ENCODE data around the gene TECPR2.
"Not testable (repeated sequence)": the region's sequence is repeated elsewhere in the genome, so short reads cannot be mapped to it uniquely, and the experiment has no call there.

The TECPR2 gene, protein sequence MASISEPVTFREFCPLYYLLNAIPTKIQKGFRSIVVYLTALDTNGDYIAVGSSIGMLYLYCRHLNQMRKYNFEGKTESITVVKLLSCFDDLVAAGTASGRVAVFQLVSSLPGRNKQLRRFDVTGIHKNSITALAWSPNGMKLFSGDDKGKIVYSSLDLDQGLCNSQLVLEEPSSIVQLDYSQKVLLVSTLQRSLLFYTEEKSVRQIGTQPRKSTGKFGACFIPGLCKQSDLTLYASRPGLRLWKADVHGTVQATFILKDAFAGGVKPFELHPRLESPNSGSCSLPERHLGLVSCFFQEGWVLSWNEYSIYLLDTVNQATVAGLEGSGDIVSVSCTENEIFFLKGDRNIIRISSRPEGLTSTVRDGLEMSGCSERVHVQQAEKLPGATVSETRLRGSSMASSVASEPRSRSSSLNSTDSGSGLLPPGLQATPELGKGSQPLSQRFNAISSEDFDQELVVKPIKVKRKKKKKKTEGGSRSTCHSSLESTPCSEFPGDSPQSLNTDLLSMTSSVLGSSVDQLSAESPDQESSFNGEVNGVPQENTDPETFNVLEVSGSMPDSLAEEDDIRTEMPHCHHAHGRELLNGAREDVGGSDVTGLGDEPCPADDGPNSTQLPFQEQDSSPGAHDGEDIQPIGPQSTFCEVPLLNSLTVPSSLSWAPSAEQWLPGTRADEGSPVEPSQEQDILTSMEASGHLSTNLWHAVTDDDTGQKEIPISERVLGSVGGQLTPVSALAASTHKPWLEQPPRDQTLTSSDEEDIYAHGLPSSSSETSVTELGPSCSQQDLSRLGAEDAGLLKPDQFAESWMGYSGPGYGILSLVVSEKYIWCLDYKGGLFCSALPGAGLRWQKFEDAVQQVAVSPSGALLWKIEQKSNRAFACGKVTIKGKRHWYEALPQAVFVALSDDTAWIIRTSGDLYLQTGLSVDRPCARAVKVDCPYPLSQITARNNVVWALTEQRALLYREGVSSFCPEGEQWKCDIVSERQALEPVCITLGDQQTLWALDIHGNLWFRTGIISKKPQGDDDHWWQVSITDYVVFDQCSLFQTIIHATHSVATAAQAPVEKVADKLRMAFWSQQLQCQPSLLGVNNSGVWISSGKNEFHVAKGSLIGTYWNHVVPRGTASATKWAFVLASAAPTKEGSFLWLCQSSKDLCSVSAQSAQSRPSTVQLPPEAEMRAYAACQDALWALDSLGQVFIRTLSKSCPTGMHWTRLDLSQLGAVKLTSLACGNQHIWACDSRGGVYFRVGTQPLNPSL (N-terminal part only)
- total RNA-seq = 14.8 to 18.2 (median 16.5) reads per million in 4 donors

DNA sequence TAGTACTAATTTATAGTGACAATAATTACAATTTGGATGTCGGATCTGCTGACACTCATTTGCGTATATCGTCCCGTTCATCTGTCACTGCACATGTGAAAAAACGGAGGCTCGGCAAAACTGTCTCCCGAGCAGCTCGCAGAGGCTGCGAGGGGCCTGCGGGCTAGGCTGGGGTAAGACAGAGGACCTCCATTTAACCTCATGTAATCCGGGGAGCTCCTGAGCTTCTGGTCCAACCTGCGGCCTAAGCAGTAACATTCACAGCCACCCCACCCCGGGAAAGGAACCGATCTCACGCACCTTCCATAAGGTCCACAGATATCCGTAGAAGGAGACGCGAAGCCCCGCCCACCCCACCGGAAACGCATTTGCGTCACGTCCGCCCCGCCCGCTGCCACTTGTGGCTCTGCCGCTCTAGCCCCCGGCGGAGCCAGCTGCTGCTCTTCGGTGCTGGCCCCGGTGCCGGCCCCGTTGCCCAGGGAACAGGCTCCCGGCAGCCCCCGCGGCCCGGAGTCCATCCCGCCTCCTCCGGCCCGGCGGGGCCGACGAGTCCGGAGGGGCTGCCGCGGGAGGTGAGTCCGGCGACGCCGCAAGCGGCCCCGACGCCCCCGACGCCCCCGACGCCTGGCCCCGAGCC is at the start of gene TECPR2, which contains the start of gene CINP:
TSS of gene TECPR2 (plus strand) at position 397 of the 637 bp plus-strand sequence. CDS start 13,781 bp downstream, outside the sequence.
TSS of gene CINP (minus strand) at position 346 of the 637 bp plus-strand sequence. CDS start at position 307, 39 bp downstream.
- DNase-seq = peak; percentile 91 to 96 (median 93)

DNA sequence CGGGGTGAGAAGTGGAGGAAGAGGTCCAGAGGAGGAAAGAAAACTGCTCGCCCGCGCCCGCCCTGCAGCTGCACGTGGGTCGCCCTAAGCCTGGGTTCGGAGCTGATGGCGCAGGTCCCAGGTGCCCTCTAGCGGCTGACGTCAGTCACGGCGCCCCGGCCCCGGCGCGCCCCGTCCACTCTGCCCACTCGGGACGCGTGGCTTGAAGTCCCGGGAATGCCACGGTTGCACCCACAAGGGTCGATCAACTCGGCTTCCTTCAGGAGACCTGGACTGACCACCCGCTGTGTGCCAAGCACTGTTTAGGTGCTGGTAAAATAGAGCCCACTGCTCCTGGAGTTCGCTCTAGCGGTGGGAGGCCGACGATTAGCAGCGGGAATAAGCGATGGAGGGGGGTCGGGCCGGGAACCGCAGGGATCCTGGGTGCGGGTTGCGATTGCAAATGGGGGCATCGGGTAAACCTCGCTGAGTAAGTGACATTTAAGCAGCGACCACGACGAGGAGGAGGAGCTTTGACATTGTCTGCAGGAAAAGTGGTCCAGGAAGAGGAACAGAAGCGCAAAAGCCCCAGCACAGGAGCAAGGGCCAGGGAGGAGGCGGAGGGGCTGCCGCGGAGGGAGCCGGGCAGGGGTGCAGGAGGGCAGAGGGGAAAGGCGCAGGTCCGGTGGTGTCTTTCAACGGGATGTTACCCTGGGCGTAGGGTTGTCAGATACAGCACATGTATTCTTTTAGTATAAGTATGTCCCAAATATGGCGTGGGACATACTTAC is 48.3 kb upstream of the TECPR2 start:
- DNase-seq = peak; percentile 59 to 78 (median 72)

DNA sequence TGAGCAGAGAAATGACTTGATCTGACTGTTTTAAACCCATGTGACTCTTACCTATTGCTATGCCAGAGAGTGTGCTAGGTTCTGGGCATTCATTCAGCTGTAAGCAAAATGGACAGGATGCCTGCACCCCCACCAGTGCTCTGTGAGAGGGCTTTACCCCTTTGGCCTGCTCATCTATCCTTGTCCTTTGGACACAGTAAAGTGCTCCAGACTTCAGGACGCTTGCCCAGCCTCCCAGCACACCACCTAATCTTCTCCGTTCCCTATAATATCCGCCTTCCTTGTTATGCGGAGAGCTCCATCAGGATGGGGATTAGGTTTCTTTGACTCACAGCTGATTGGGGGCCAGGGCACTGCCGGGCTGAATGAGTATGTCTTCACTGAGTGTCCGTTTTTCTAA is 47.6 kb upstream of the TECPR2 start:
- no peak for DNase-seq

DNA sequence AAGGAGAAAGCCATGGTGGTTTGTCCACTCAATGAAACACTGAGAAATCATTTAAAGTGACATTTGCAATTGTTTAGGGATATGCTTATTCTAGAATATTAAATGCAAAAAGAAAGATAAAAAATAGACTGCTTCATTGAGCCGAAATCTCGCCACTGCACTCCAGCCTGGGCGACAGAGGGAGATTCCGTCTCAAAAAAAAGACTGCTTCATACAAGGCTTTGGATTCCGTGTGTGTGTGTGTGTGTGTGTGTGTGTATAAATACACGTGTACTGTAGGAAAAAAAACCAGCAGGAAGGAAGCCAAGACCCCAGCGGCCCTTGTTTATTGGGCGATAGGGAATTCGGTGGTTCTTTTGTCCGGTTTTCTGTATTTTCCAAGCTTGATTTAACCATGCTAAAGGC is 46.4 kb upstream of the TECPR2 start:
- DNase-seq = peak in 2 of 5 donors; percentile 27 to 33

DNA sequence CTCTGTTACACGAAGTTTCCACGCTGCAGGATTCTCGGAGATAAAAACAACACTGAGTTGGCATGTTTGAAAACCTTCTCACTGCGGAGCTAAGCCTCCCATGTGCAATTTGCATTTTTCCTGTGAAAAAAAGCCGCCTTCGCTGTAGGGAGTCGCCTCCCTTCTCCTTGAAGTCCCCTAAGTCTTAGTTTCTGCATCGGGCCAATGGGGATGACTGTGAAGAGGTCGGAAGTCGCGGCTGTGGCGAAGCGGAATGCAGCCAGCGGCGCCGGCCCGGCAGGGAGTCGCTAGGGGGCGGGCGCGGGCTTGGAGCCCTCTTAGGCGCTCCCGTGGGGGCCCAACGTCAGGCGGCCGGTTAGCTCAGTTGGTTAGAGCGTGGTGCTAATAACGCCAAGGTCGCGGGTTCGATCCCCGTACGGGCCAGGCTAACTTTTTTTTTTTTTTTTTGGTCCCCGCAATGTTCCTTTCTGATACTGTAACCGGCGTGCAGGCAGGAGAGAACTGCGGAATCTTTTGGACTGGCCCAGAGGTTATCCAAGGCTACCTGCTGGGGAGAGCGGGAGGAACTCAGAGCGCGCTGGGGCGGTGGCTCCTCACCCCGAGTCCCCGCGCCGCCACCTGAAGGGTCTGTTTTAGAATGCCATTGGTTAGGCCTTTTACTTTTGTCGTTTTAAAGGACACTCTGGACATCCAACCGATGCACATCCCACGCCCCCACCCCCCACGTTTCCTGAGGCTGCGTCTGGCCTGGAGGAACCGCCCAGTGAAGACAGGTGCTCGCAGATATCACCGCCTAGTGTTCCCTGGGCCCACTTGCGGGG is 45.8 kb upstream of the TECPR2 start:
- peak; percentile 89 to 92 (median 91) for DNase-seq

DNA sequence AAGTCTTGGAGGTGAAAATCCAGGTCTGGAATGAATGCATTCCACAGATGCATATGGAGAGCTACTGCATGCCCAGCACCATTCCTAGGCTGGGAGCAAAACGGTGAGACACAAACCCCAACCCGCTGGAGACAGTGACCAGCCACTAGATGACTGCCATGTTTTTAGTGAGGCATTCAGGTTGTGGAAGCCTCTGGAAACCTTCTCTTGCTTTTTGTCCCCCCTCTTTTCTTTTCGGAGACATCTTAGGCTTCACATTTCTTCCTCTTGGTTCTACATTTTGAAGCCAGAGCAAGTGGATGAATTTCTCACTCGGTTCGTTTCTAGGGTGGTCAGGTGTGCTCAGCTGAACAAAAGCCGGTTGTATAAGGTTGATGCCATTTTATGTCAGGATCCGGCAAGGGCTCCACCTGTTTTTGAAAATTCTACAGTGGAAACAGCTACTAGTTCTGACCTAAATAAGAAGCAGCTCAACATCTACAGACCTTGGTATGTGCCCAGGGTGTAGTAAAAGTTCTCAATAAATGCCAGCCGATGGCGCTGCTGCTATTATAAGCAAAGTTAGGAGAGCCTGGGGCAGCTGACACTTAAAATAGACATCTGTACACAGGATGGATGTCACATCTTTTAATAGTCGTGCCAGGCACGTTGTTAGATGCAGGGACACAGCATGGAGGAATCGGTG is 45.0 kb upstream of the TECPR2 start:
- peak in 2 of 5 donors; percentile 11 to 74 for DNase-seq

DNA sequence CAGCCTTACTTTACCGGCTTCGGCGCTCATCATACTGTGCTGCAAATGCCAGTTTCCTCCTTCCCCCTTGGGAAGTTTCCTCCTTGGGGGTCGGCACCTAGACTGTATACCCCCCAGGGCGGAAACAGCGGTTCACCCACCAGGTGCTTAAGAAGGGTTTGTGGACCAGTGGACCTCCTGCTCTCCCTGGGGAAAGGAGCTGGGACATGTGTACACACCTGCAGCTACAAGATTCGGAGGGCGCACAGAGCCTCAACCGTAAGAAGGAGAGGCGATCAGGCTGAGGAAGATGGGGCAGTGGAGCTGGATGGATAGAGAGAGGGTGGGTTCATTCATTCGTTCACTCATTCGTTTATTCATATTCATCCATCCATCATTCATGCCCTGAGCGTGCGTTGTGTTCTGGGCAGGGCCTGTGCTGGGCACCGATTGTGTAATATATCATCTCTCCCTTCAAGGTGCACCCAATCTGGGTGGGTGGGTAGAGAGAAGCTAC is 43.9 kb upstream of the TECPR2 start:
- no peak for DNase-seq

DNA sequence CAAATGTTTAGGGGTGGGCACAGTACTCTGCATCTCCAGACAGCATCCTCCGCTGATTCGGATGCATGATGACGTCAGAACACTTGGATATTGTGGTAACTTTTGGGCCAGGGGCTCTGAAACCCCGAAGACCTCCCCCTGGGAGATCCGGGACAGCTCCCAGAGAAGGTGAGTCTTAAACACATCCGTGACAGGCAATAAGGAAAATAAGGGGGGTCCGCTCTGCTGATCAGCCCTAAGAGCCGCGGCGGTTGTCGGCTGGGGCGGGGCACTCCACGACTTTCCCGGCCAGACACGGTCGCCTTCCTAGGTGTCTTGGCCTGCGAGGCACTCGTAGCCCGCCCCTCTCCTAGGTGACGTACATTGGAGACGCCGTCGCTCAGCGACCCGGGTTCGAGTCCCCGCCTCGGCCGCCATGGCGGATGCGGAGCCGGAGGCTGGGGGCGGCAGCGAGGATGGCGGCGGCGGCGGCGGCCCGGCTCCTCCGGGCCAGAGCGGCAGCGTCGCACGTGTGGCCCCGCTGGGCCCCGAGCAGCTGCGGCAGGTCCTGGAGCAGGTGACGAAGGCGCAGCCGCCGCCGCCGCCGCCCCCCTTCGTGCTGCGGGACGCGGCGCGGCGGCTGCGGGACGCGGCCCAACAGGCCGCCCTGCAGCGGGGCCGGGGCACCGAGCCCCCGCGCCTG is 43.2 kb upstream of the TECPR2 start, which contains the start of gene ZNF839:
TSS of gene ZNF839 (plus strand) at position 396 of the 682 bp plus-strand sequence. CDS start at position 416, 20 bp downstream.
- DNase-seq = peak; percentile 83 to 92 (median 89)

DNA sequence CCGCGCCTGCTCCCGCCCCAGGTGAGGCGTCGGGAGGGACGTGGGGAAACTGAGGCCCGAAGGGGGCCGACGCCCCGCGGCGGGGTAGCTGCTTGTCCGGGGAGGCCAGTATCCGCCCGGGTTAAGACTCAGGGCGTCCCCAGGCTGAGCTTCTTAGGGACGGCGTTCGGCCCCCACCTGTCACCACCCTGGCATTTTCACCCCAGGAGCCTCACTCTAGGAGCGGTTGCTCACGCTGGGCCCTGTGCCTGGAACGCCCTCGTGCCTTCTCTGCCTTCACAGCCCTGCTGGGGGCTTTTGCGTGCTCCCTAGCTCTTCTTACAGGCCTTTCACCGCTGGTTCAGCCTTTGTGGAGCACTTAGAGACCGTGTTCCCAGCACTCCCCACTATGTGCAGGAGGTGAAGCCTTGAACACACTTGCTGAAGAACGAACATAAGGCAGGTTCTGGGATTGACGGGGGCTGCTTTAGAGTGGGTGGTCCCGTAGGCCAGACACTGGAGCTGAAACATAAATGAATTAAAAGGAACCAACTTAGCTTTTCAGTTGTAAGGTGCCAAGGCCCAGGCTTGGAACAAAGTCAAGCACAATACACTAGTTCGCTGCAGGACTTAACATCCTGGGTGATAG is 42.6 kb upstream of the TECPR2 start:
- peak in 4 of 5 donors; percentile 26 to 43 (median 36) for DNase-seq

DNA sequence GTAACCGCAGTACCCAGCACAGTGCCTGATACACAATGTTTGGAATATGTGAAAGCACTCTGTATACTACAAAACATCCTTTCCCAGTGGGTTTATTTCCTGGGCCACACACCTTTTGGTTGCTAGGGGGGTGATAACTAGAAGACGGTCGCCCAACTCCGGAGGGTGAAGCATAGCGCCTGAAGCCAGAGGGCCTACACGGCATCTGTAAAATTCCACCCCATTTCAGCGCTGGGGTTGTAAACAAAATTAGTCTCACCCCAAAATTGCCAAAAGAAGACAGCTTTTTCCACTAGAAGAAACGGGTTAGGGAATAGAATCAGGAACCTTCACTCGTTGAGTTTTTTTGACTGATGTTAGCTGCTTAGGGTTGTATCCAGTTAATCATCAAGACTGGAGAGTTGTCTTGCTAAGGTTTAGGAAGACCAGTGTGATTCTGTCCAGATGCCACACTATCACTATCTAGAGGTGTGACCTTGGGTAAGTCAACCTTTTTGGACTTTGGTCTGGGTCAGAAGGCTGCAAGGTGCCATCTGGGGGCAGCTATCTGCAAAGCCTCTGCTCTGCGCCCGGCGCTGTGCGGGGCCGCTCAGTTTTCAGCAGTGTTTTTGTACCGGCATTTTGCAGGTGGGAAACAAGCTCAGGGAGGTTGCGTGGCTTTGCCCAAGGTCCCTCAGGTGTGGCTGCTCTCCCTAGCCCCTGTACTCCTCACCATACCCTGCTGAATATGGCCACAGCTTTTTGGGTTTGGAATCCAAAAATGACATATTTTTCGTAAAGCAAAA is 41.9 kb upstream of the TECPR2 start:
- no peak for DNase-seq

DNA sequence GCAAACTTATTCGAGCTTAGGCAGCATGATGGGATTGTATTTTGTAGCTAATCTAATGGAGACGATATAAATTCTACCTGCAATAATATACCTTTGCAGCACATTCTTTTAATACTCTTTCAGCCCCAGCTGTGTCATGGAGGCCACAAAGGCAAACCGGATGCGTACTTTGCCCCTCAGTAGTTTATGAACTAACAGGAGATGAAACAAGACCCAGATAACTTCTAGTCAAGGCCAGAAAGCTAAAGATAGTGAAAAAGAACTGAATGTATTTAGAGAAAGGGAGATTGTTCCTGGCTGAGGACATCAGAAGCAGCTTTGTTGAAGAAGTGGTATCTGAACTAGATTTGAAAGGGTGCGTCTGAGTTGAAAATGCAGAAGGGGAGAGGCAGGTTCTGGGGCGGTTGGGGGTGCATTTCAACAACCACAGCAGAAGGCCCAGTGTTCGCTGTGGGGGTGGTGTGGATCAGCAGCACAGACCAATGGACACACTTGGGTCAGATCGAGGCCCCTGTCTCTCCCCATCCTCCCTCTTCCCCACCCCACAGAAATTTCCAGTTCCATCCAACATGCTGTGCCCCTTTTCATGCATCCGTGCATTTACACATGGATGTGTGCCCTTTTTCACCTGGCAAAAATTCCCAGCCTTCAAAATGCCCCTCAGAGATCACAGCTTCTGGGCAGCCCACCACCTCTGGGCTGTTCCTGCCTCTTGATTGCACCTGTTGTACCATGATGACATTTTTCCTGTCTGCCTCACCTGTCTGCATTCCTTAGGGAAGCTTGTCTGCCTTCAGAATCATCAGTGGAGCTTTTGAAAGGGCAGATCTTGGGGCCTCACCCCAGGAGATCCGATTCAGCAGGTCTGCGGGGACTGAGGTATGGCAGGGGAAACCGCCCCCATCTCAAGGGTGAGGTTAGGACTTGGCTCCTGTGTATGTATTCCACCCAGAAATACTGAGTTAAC is 41.0 kb upstream of the TECPR2 start:
- no peak for DNase-seq

DNA sequence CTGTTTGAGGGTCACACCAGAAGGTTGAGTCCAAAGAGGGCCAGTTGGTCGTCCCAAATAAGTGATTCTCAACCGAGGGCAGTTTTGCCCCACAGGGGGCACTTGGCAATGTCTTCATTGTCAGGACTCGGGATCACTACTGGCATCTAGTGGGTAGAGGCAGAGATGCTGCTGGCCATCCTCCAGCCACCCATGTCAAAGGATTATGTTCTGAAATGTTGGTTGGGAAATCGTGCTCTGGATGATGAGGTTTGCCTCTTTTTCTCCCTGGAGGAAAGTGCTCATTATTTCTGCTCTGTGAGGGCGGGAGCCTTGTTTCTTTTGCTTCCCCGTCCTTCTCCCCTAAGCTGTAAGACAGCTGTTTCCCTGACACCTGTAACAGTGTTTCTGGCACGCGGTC is 39.6 kb upstream of the TECPR2 start:
- peak in 1 of 5 donors; percentile 19 for DNase-seq

DNA sequence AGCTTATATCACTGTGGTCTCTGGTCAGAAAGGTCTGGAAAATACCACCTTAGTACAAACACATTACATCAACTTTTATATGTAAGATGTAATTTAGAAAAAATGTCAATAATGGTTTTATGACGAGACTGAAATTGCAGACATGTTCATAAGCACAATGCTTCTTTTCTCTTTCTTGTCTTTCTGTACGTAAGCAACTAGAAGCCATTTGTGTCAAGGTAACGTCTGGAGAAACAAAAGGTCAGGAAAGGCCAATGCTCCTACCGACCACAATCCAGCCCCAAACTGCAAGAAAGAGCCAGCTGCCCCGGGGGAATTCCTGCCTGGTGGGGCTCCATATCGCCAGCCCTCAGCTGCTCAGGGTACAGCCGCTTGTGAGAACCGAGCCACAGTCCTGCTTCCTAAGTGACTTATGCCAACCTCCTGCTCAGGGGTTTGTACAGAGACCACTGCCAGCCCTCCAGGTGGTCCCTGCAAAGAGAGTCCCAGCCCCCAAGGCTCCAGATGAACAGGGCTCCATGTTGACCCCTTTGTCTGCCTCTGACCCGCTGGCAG is 36.9 kb upstream of the TECPR2 start:
- no peak for DNase-seq

DNA sequence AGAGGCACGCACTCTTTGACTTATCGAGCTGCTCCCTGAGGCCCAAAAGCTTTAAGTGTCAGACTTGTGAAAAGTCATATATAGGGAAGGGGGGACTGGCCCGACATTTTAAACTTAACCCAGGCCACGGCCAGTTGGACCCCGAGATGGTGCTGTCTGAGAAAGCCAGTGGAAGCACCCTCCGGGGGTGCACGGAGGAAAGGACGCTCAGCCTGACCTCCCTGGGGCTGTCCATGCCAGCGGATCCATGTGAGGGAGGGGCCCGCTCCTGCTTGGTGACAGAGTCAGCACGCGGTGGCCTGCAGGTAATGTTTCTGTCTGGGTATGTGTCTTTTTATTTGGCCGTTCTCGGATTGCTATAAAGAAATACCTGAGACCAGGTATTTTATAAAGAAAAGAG is 36.2 kb upstream of the TECPR2 start:
- DNase-seq = no peak

DNA sequence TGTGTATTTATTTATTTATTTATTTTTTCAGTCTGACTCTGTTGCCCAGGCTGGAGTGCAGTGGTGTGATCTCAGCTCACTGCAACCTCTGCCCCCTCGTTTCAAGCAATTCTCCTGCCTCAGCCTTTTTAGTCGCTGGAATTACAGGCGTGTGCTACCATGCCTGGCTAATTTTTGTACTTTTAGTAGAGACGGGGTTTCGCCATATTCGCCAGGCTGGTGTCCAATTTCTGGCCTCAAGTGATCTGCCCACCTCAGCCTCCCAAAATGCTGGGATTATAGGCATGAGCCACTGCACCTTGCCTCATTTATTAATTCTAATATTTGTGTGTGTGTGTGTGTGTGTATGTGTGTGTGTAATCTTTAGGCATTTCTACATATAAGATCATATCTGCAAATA is 33.4 kb upstream of the TECPR2 start:
- not testable (repeated sequence) for DNase-seq

DNA sequence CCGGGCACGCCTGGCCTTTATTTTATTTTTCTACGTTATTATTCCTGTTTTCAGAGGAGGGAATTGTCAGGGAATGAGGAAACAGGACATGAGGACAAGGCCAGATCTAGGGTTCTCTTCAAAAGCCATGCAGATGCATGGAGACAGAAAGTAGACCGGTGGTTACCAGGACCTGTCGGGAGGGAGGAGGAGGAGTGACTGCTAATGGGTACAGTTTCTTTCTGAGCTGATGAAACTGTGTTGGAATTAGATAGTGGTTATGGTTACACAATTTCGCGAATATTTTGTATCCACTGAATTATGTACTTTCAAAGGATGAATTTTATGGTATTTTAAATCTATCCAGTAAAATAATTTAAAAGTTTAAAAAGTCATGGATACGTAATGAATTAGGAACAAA is 31.9 kb upstream of the TECPR2 start:
- no peak for DNase-seq
